DOHH2 (cell line): ENCODE data around the gene MAT1A.
"Not testable (repeated sequence)": the region's sequence is repeated elsewhere in the genome, so short reads cannot be mapped to it uniquely, and the experiment has no call there.

Experiments used
- H3F3A ChIP-seq: fragments of 200-600 bp; sonication (generic), shearing (Covaris generic); 2 replicates; pipeline ENCODE4 v1.6.0; 2016; ENCODE audit warnings: antibody characterized with exemption, mild to moderate bottlenecking; ENCODE audit not compliant: control insufficient read depth, insufficient read depth
- H3K27ac ChIP-seq: fragments of 200-600 bp; sonication (generic); 2 replicates; pipeline ENCODE4 v1.5.1; 2014; ENCODE audit warnings: low read depth, mild to moderate bottlenecking, low read length, moderate library complexity
- H3K27me3 ChIP-seq: fragments of 200-600 bp; sonication (generic); 2 replicates; pipeline ENCODE4 v1.6.1; 2014; ENCODE audit warnings: mild to moderate bottlenecking, low read length, mixed read lengths; ENCODE audit not compliant: control insufficient read depth
- H3K36me3 ChIP-seq: fragments of 200-600 bp; sonication (generic); 2 replicates; pipeline ENCODE4 v1.6.1; 2014; ENCODE audit warnings: mild to moderate bottlenecking, low read length, moderate library complexity, mixed read lengths; ENCODE audit not compliant: control insufficient read depth
- H3K4me1 ChIP-seq: fragments of 200-600 bp; sonication (generic); 2 replicates; pipeline ENCODE4 v1.6.1; 2014; ENCODE audit warnings: mild to moderate bottlenecking, low read length, mixed read lengths; ENCODE audit not compliant: control insufficient read depth
- H3K4me2 ChIP-seq: fragments of 200-600 bp; sonication (generic); 2 replicates; pipeline ENCODE4 v1.6.0; 2014; ENCODE audit warnings: mild to moderate bottlenecking, low read length, moderate library complexity
- H3K4me3 ChIP-seq: fragments of 200-600 bp; sonication (generic); 2 replicates; pipeline ENCODE4 v1.5.1; 2014; ENCODE audit warnings: mild to moderate bottlenecking, low read length, mixed read lengths
- H3K79me2 ChIP-seq: fragments of 200-600 bp; sonication (generic); 2 replicates; pipeline ENCODE4 v1.6.1; 2014; ENCODE audit warnings: mild to moderate bottlenecking, low read length, mixed read lengths; ENCODE audit not compliant: control insufficient read depth
- H3K9me2 ChIP-seq: fragments of 200-600 bp; sonication (generic); replicated peaks from 2 replicates; pipeline ENCODE4 v1.6.1; 2014; ENCODE audit warnings: mild to moderate bottlenecking, low read length, mixed read lengths; ENCODE audit not compliant: control insufficient read depth
- H3K9me3 ChIP-seq: fragments of 200-600 bp; sonication (generic); 2 replicates; pipeline ENCODE4 v1.6.1; 2014; ENCODE audit warnings: antibody characterized with exemption, low read length, mixed read lengths; ENCODE audit not compliant: control insufficient read depth, insufficient read depth
- H4K20me1 ChIP-seq: fragments of 200-600 bp; sonication (generic); 2 replicates; pipeline ENCODE4 v1.6.0; 2014; ENCODE audit warnings: low read depth, mild to moderate bottlenecking, antibody characterized with exemption, low read length, moderate library complexity; ENCODE audit not compliant: control insufficient read depth, insufficient read depth

Gene MAT1A

GRCh38 chr10:80244371-80244770 lies 45.1 kb downstream of the MAT1A start:
- H3K9me3 ChIP-seq, H4K20me1 ChIP-seq, H3K9me2 ChIP-seq, H3F3A ChIP-seq, H3K79me2 ChIP-seq, H3K4me3 ChIP-seq, H3K36me3 ChIP-seq, H3K27me3 ChIP-seq, H3K4me1 ChIP-seq, H3K27ac ChIP-seq, H3K4me2 ChIP-seq: not testable (repeated sequence)

DNA sequence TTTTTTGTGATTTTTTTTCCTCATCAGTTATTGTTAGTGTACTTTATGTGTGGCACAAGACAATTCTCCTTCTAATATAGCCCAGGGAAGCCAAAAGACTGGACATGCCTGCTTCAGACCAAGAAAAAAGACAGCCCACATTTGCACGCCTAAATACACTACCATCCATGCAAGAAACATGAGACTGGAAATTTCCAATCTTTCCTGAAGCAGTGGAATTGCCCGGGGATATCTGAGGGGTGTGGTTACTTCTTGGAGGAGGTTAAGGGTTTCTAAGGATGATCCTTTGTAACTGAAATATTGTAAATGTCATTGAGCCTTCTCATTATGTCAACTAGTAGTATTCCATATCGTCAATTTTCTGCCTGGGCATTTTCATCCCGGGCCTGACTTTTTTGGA lies 47.1 kb downstream of the MAT1A start:
- not testable (repeated sequence) for H3K9me3 ChIP-seq, H3K79me2 ChIP-seq, H3K27me3 ChIP-seq, H3K4me1 ChIP-seq, H3K4me2 ChIP-seq, H3F3A ChIP-seq, H4K20me1 ChIP-seq, H3K36me3 ChIP-seq, H3K9me2 ChIP-seq, H3K27ac ChIP-seq, H3K4me3 ChIP-seq

GRCh38 chr10:80236457-80236856 lies 53.0 kb downstream of the MAT1A start:
- H3K4me1 ChIP-seq, H3K4me2 ChIP-seq, H3K27me3 ChIP-seq, H3K27ac ChIP-seq, H3K79me2 ChIP-seq, H3F3A ChIP-seq, H3K9me3 ChIP-seq, H3K9me2 ChIP-seq, H3K36me3 ChIP-seq, H3K4me3 ChIP-seq, H4K20me1 ChIP-seq: not testable (repeated sequence)

- H3K36me3 ChIP-seq, result not testable (repeated sequence)
Observed at GRCh38 chr10:80234331-80235235, 54.9 kb downstream of the MAT1A start.

GRCh38 chr10:80233871-80234270 lies 55.6 kb downstream of the MAT1A start:
- H3K27ac ChIP-seq, H3K9me3 ChIP-seq, H3K9me2 ChIP-seq, H3K79me2 ChIP-seq, H3K4me1 ChIP-seq, H3K36me3 ChIP-seq, H3K27me3 ChIP-seq, H3K4me2 ChIP-seq, H3F3A ChIP-seq, H4K20me1 ChIP-seq, H3K4me3 ChIP-seq: not testable (repeated sequence)

More at GRCh38 chr10:80234331-80235235, 54.9 kb downstream of the MAT1A start:
- not testable (repeated sequence) for H3K27me3 ChIP-seq, H3K4me1 ChIP-seq, H3K4me3 ChIP-seq, H3K4me2 ChIP-seq, H3K27ac ChIP-seq, H3F3A ChIP-seq, H3K9me3 ChIP-seq, H3K9me2 ChIP-seq, H4K20me1 ChIP-seq, H3K79me2 ChIP-seq

- H3K27ac ChIP-seq, H3K4me3 ChIP-seq, H3K36me3 ChIP-seq, H3K4me2 ChIP-seq, H3F3A ChIP-seq, H3K4me1 ChIP-seq, H4K20me1 ChIP-seq, H3K9me3 ChIP-seq, H3K9me2 ChIP-seq, H3K79me2 ChIP-seq, H3K27me3 ChIP-seq: not testable (repeated sequence)
Observed at GRCh38 chr10:80226723-80227122, 62.7 kb downstream of the MAT1A start.

GRCh38 chr10:80223031-80223419 lies 66.4 kb downstream of the MAT1A start:
- H3F3A ChIP-seq, H3K4me3 ChIP-seq, H3K9me2 ChIP-seq, H3K79me2 ChIP-seq, H3K27ac ChIP-seq, H3K4me2 ChIP-seq, H3K27me3 ChIP-seq, H3K9me3 ChIP-seq, H4K20me1 ChIP-seq, H3K4me1 ChIP-seq, H3K36me3 ChIP-seq: not testable (repeated sequence)
